HCT116 (cell line): ENCODE data around the gene NUP133.

ENCODE experiments used
- ATF3 ChIP-seq: IDR thresholded peaks from 2 replicates; pipeline ENCODE4 v1.6.1; 2012
- CEBPB ChIP-seq: IDR thresholded peaks from 2 replicates; pipeline ENCODE4 v1.6.1; 2012; ENCODE audit warnings: low read depth
- CTCF ChIP-seq, 3 experiments: fragments of 200-600 bp in 1 of 3; sonication (generic) in 1 of 3; IDR thresholded peaks in 2 of 3; conservative IDR thresholded peaks in 1 of 3; 2 replicates each; pipeline ENCODE4 v1.5.1; 2012 to 2017; ENCODE audit warnings: low read depth in 2 of 3, low read length in 2 of 3, antibody characterized with exemption in 1 of 3, borderline replicate concordance in 1 of 3, control low read depth in 1 of 3, mild to moderate bottlenecking in 1 of 3, mixed read lengths in 1 of 3, mixed run types in 1 of 3, moderate library complexity in 1 of 3; ENCODE audit not compliant: insufficient read depth in 1 of 3
- EZH2 ChIP-seq: fragments of 200-600 bp; sonication (generic); IDR thresholded peaks from 2 replicates; pipeline ENCODE4 v1.6.1; 2017; ENCODE audit warnings: antibody characterized with exemption, mixed run types
- EZH2phosphoT487 ChIP-seq: fragments of 200-600 bp; IDR thresholded peaks from 2 replicates; pipeline ENCODE4 v1.6.1; 2018; ENCODE audit warnings: antibody characterized with exemption, borderline replicate concordance
- MAX ChIP-seq: IDR thresholded peaks from 2 replicates; pipeline ENCODE4 v1.6.1; 2012
- POLR2A ChIP-seq: IDR thresholded peaks from 2 replicates; pipeline ENCODE4 v1.7.0; 2011; ENCODE audit warnings: borderline replicate concordance; ENCODE audit not compliant: insufficient read depth, insufficient read length; ENCODE audit errors: extremely low read depth
- POLR2AphosphoS5 ChIP-seq: IDR thresholded peaks from 2 replicates; pipeline ENCODE4 v1.6.1; 2011; ENCODE audit warnings: mild to moderate bottlenecking, low read depth, low read length, moderate library complexity
- RAD21 ChIP-seq: IDR thresholded peaks from 2 replicates; pipeline ENCODE4 v1.6.1; 2012; ENCODE audit warnings: low read depth, mild to moderate bottlenecking
- SIN3A ChIP-seq: IDR thresholded peaks from 2 replicates; pipeline ENCODE4 v1.6.1; 2012; ENCODE audit warnings: low read depth
- TCF7L2 ChIP-seq: IDR thresholded peaks from 2 replicates; pipeline ENCODE4 v1.7.0; 2011; ENCODE audit warnings: borderline replicate concordance, inconsistent platforms; ENCODE audit not compliant: insufficient read depth, insufficient read length; ENCODE audit errors: extremely low read depth
- ZNF274 ChIP-seq: fragments of 200-500 bp; sonication (Bioruptor generic); IDR thresholded peaks from 2 replicates; pipeline ENCODE4 v1.6.1; 2014; ENCODE audit warnings: mild to moderate bottlenecking, low read depth, low read length, inconsistent platforms

GRCh38 chr1:229392936-229393335 lies 115.2 kb downstream of the NUP133 start:
- no peak for TF ChIP-seq CTCF (IDR thresholded peaks at IDR 0.05 in 2 of 3, conservative IDR thresholded peaks at IDR 0.05 in 1 of 3; ENCODE audit: borderline replicate concordance in 1 of 3, insufficient read depth in 1 of 3, low read depth in 2 of 3, low read length in 2 of 3)
- no peak for TF ChIP-seq MAX
- TF ChIP-seq POLR2A: no peak
- TF ChIP-seq EZH2: no peak
- TF ChIP-seq POLR2AphosphoS5: no peak
- TF ChIP-seq ZNF274: no peak
- TF ChIP-seq EZH2phosphoT487: no peak
- TF ChIP-seq TCF7L2: no peak
- TF ChIP-seq CEBPB: no peak
- no peak for TF ChIP-seq RAD21
- TF ChIP-seq ATF3: no peak
- TF ChIP-seq SIN3A: no peak
